ENCODE data around the gene PARPBP. TPM values are rescaled to one million over a fixed set of nuclear protein-coding genes. Genes with fewer than 3 reads are reported as not detected.
A peak's percentile ranks its signal among the peaks of the same experiment; 100 is the strongest.

PARPBP gene
- total and polyA plus RNA-seq, 2 of the 13 experiments (the other 11 are each of a cell fraction or from before 2014, with no cell fraction given), result 6.7 to 28.4 TPM

DNA sequence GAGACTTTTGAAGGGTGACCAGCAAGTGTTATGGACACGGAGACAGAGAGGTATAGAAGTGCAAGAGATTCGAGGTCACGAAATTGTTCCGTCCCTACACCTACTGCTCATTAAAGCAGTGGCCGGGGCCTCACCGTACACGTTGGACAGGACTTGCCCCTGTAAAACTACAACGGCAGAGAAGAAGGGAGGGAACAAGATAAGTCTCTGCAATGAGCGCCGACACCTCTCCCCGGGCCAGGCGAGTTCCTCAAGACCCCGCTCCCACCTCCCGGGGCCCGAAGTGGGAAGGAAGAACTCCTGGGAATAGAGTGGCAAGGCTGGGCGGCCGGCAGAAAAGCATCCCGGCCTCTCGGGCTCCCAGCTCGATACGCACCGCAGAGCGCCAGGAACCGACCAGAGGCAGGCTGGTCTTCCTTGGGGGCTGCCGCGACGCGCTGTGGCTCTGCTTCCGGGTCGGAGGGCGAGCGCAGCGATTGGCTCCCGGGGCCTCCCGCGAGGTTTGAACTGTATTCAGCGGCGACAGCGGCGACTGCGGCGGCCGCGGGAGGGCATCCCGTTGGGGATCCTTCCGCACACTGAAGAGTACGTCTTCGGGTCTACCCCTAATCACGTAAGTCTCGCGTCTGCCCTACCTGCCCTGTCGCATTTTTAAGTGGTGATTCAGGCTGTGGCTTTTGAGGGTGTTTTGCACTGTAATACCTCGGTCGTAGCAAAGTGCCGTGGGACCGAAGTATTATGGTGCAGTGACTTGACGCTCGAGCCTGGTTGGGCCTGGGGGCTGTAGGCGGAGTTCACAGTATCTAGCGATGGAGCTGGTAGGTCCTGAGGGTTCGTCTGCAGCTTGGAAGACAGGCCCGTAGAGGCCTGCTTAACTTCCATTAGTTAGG is at the start of gene PARPBP, which contains the start of gene NUP37 (continued):
- TF ChIP-seq, protein P1, sequence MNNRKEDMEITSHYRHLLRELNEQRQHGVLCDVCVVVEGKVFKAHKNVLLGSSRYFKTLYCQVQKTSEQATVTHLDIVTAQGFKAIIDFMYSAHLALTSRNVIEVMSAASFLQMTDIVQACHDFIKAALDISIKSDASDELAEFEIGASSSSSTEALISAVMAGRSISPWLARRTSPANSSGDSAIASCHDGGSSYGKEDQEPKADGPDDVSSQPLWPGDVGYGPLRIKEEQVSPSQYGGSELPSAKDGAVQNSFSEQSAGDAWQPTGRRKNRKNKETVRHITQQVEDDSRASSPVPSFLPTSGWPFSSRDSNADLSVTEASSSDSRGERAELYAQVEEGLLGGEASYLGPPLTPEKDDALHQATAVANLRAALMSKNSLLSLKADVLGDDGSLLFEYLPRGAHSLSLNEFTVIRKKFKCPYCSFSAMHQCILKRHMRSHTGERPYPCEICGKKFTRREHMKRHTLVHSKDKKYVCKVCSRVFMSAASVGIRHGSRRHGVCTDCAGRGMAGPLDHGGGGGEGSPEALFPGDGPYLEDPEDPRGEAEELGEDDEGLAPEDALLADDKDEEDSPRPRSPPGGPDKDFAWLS (CRISPR knock-in tag; IDR thresholded peaks at IDR 0.05; ENCODE audit: borderline replicate concordance), result no peak
- TF ChIP-seq ZNF335 (CRISPR knock-in tag; IDR thresholded peaks at IDR 0.05) (peak; percentile 26; the same call in 1 of the 2 replicates), WIZ (CRISPR knock-in tag; IDR thresholded peaks at IDR 0.05) (no peak), ZFY (CRISPR knock-in tag; IDR thresholded peaks at IDR 0.05) (peak; percentile 87), RBFOX2 (IDR thresholded peaks at IDR 0.05; ENCODE audit: low read depth, low read length) (peak; percentile 96), PCBP1 (IDR thresholded peaks at IDR 0.05; ENCODE audit: borderline replicate concordance, low read depth, low read length) (peak; percentile 93; the same call in 1 of the 2 replicates), CENPT (CRISPR knock-in tag; IDR thresholded peaks at IDR 0.05; ENCODE audit: low read depth) (no peak), PAF1 (CRISPR knock-in tag; IDR thresholded peaks at IDR 0.05) (no peak), JUNB (CRISPR knock-in tag; IDR thresholded peaks at IDR 0.05; ENCODE audit: borderline replicate concordance) (no peak; the same call in 1 of the 2 replicates), ZNF703 (CRISPR knock-in tag; IDR thresholded peaks at IDR 0.05; ENCODE audit: borderline replicate concordance) (no peak), SP140L (CRISPR knock-in tag; IDR thresholded peaks at IDR 0.05; ENCODE audit: borderline replicate concordance) (no peak; the same call in 1 of the 2 replicates), TCF12 (IDR thresholded peaks at IDR 0.05) (no peak), TCF12 (CRISPR knock-in tag; IDR thresholded peaks at IDR 0.05) (no peak), STAT5B (CRISPR knock-in tag; IDR thresholded peaks at IDR 0.05) (0 out of 2 replicates have a peak, but pooled peaks have one; percentile 50), SP5 (CRISPR knock-in tag; IDR thresholded peaks at IDR 0.05; ENCODE audit: borderline replicate concordance, low read depth) (no peak), CC2D1A (CRISPR knock-in tag; IDR thresholded peaks at IDR 0.05) (no peak), ZBTB38 (CRISPR knock-in tag; IDR thresholded peaks at IDR 0.05) (peak; percentile 41; the same call in 1 of the 2 replicates), SRSF4 (IDR thresholded peaks at IDR 0.05; ENCODE audit: low read depth, low read length, poor library complexity, severe bottlenecking) (no peak), SOX6 (IDR thresholded peaks at IDR 0.05) (no peak), SOX6 (CRISPR knock-in tag; IDR thresholded peaks at IDR 0.05) (peak; percentile 60), PHF21A (CRISPR knock-in tag; IDR thresholded peaks at IDR 0.05) (peak; percentile 81), ZSCAN25 (CRISPR knock-in tag; IDR thresholded peaks at IDR 0.05) (0 out of 2 replicates have a peak, but pooled peaks have one; percentile 39)
- TF ChIP-seq, protein P2, sequence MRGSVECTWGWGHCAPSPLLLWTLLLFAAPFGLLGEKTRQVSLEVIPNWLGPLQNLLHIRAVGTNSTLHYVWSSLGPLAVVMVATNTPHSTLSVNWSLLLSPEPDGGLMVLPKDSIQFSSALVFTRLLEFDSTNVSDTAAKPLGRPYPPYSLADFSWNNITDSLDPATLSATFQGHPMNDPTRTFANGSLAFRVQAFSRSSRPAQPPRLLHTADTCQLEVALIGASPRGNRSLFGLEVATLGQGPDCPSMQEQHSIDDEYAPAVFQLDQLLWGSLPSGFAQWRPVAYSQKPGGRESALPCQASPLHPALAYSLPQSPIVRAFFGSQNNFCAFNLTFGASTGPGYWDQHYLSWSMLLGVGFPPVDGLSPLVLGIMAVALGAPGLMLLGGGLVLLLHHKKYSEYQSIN (CRISPR knock-in tag; IDR thresholded peaks at IDR 0.05; ENCODE audit: borderline replicate concordance), result no peak
- TF ChIP-seq, protein P3, sequence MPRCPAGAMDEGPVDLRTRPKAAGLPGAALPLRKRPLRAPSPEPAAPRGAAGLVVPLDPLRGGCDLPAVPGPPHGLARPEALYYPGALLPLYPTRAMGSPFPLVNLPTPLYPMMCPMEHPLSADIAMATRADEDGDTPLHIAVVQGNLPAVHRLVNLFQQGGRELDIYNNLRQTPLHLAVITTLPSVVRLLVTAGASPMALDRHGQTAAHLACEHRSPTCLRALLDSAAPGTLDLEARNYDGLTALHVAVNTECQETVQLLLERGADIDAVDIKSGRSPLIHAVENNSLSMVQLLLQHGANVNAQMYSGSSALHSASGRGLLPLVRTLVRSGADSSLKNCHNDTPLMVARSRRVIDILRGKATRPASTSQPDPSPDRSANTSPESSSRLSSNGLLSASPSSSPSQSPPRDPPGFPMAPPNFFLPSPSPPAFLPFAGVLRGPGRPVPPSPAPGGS (CRISPR knock-in tag; IDR thresholded peaks at IDR 0.05), result 0 out of 2 replicates have a peak, but pooled peaks have one; percentile 33
- TF ChIP-seq, protein P4, sequence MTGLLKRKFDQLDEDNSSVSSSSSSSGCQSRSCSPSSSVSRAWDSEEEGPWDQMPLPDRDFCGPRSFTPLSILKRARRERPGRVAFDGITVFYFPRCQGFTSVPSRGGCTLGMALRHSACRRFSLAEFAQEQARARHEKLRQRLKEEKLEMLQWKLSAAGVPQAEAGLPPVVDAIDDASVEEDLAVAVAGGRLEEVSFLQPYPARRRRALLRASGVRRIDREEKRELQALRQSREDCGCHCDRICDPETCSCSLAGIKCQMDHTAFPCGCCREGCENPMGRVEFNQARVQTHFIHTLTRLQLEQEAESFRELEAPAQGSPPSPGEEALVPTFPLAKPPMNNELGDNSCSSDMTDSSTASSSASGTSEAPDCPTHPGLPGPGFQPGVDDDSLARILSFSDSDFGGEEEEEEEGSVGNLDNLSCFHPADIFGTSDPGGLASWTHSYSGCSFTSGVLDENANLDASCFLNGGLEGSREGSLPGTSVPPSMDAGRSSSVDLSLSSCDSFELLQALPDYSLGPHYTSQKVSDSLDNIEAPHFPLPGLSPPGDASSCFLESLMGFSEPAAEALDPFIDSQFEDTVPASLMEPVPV (CRISPR knock-in tag; IDR thresholded peaks at IDR 0.05), result peak; percentile 92; the same call in 1 of the 2 replicates
